HepG2 (cell line): ENCODE data around the gene TREH. TPM values are rescaled to one million over a fixed set of nuclear protein-coding genes. Genes with fewer than 3 reads are reported as not detected.

Source experiments
- ATAC-seq: fragments of 200-7000 bp; cut with Tn5 transposase; 3 replicates; pipeline ENCODE4 v1.9.1; 2020; ENCODE audit warnings: mild to moderate bottlenecking, moderate library complexity
- BruUV-seq: library from RNA; stranded (reverse); fragments of 400-500 nt; replicated peaks from 2 replicates; lab custom pipeline; 2021; lab: Mats Ljungman, UMichigan
- CTCF ChIA-PET: fragments of 300-600 bp; formaldehyde crosslinking; extraction: SDS; loops from one replicate; lab custom pipeline; 2021; ENCODE audit warnings: low total read pairs, inconsistent platforms, low intra/inter-chr PET ratio; lab: Yijun Ruan, JAX
- POLR2A ChIA-PET: fragments of 350-600 bp; sonication (Branson Sonifier 250); formaldehyde crosslinking; loops from one replicate; lab custom pipeline; 2020; ENCODE audit warnings: antibody characterized with exemption, inconsistent platforms; lab: Yijun Ruan, JAX
- DNase-seq: peaks from one replicate; pipeline ENCODE4 v3.0.0-alpha.2; 2015; ENCODE audit warnings: low spot score
- FAIRE-seq: peaks from 3 replicates; lab custom pipeline; 2011; peaks lifted over from hg19 to GRCh38; lab: Jason Lieb, UNC
- H2AFZ ChIP-seq: one replicate; pipeline ENCODE4 v1.6.1; 2011; ENCODE audit warnings: low read length, inconsistent platforms
- H3K27ac ChIP-seq: fragments of 300-600 bp; 3 replicates; pipeline ENCODE4 v1.8.0; 2011; ENCODE audit warnings: mixed run types, mild to moderate bottlenecking, mixed read lengths, low read length, inconsistent platforms; ENCODE audit not compliant: insufficient read depth; ENCODE audit errors: extremely low read length
- H3K27me3 ChIP-seq, 2 experiments: fragments of 200-600 bp in 1 of 2; 2 replicates in 1 of 2; 3 replicates in 1 of 2; pipeline versions ENCODE4 v1.6.0 to v1.8.0; 2011; ENCODE audit warnings: low read length in 2 of 2, mild to moderate bottlenecking in 2 of 2, moderate library complexity in 2 of 2, inconsistent platforms in 1 of 2; ENCODE audit not compliant: insufficient read depth in 2 of 2, control insufficient read depth in 1 of 2
- H3K36me3 ChIP-seq, 2 experiments: fragments of 200-600 bp in 1 of 2; replicated peaks in 1 of 2; 2 replicates in 1 of 2; 3 replicates in 1 of 2; pipeline versions ENCODE4 v1.5.1 to v1.8.0; 2011; ENCODE audit warnings: low read length in 2 of 2, inconsistent platforms in 1 of 2; ENCODE audit not compliant: insufficient read depth in 2 of 2, control insufficient read depth in 1 of 2
- H3K4me1 ChIP-seq: 2 replicates; pipeline ENCODE4 v1.5.1; 2012; ENCODE audit warnings: low read length, inconsistent platforms; ENCODE audit not compliant: insufficient read depth
- H3K4me2 ChIP-seq: 2 replicates; pipeline ENCODE4 v1.6.0; 2011; ENCODE audit warnings: low read depth, low read length, inconsistent platforms
- H3K4me3 ChIP-seq, 3 experiments: fragments of 200-600 bp in 1 of 3; sonication (generic), shearing (Covaris generic) in 1 of 3; replicated peaks in 1 of 3; 2 replicates each; pipeline ENCODE4 v1.5.1; 2011 to 2016; ENCODE audit warnings: low read length in 3 of 3, inconsistent platforms in 2 of 3, low read depth in 2 of 3, mild to moderate bottlenecking in 2 of 3, control low read depth in 1 of 3, mixed read lengths in 1 of 3; ENCODE audit not compliant: insufficient read depth in 1 of 3
- H3K79me2 ChIP-seq: one replicate; pipeline ENCODE4 v1.6.1; 2011; ENCODE audit warnings: low read length, inconsistent platforms; ENCODE audit not compliant: insufficient read depth
- H3K9ac ChIP-seq: 2 replicates; pipeline ENCODE4 v1.6.0; 2011; ENCODE audit warnings: mild to moderate bottlenecking, low read depth, low read length, inconsistent platforms; ENCODE audit not compliant: insufficient read depth
- H3K9me3 ChIP-seq: 2 replicates; pipeline ENCODE4 v1.5.1; 2012; ENCODE audit warnings: mild to moderate bottlenecking, low read length
- H4K20me1 ChIP-seq: 2 replicates; pipeline ENCODE4 v1.6.0; 2011; ENCODE audit warnings: inconsistent platforms, mild to moderate bottlenecking, low read length, moderate library complexity; ENCODE audit not compliant: insufficient read depth
- DMAP1 ChIP-seq: IDR thresholded peaks from 2 replicates; pipeline ENCODE4 v1.6.1; 2016
- FOXM1 ChIP-seq: sonication (generic); formaldehyde crosslinking; IDR thresholded peaks from 2 replicates; pipeline ENCODE4 v1.5.0; 2020; ENCODE audit warnings: missing genetic modification reagents
- HOXA9 ChIP-seq: sonication (generic); formaldehyde crosslinking; IDR thresholded peaks from 2 replicates; pipeline ENCODE4 v1.8.1; 2022; ENCODE audit warnings: missing genetic modification reagents, mild to moderate bottlenecking, moderate library complexity, borderline replicate concordance
- SIX4 ChIP-seq: sonication (generic); formaldehyde crosslinking; IDR thresholded peaks from 2 replicates; pipeline ENCODE4 v1.4.0; 2020; ENCODE audit warnings: missing genetic modification reagents
- SMARCC2 ChIP-seq: fragments of 450-650 bp; IDR thresholded peaks from 2 replicates; pipeline ENCODE4 v1.6.1; 2017; ENCODE audit warnings: antibody characterized with exemption, mild to moderate bottlenecking
- SP1 ChIP-seq, 2 experiments: fragments of 450-650 bp in 1 of 2; sonication (generic) in 1 of 2; formaldehyde crosslinking in 1 of 2; IDR thresholded peaks; 2 replicates each; pipeline versions ENCODE4 v1.4.0 to v1.6.1; 2016 to 2020; ENCODE audit warnings: missing genetic modification reagents in 1 of 2
- SRY ChIP-seq: sonication (generic); formaldehyde crosslinking; IDR thresholded peaks from 2 replicates; pipeline ENCODE4 v1.8.0; 2022; ENCODE audit warnings: mild to moderate bottlenecking, missing genetic modification reagents
- ZFP37 ChIP-seq: sonication (generic); formaldehyde crosslinking; IDR thresholded peaks from 2 replicates; pipeline ENCODE4 v1.4.0; 2020; ENCODE audit warnings: missing genetic modification reagents, borderline replicate concordance
- ZNF138 ChIP-seq: sonication (generic); formaldehyde crosslinking; IDR thresholded peaks from 2 replicates; pipeline ENCODE4 v1.5.0; 2020; ENCODE audit warnings: mild to moderate bottlenecking, low read depth, missing genetic modification reagents
- ZNF143 ChIP-seq: sonication (generic); formaldehyde crosslinking; IDR thresholded peaks from 2 replicates; pipeline ENCODE4 v1.4.0; 2020; ENCODE audit warnings: missing genetic modification reagents
- ZNF619 ChIP-seq: sonication (generic); formaldehyde crosslinking; IDR thresholded peaks from 2 replicates; pipeline ENCODE4 v1.4.0; 2020; ENCODE audit warnings: mild to moderate bottlenecking, missing genetic modification reagents
- WGBS: methylation state at CpG from one replicate; pipeline ENCODE4 v1.1.6; 2017; ENCODE audit warnings: low lambda C conversion rate; 5-methylcytosine and 5-hydroxymethylcytosine counted together
- in situ Hi-C: cut with HindIII; loops from 2 replicates; pipeline ENCODE4 v1.10.0; 2017; ENCODE audit warnings: low pct_unique_long_range_greater_than_20kb; ENCODE audit not compliant: extremely low pct_ligation_motif_present
- intact Hi-C: fragments of 100-400 bp; cut with micrococcal nuclease; formaldehyde crosslinking; loops from one replicate; pipeline ENCODE4 v1.10.0; 2022; ENCODE audit not compliant: unreplicated experiment
- polyA plus RNA-seq, 8 experiments: library from polyadenylated mRNA; depleted of rRNA in 3 of 8; stranded (reverse) in 7 of 8; unstranded in 1 of 8; fragments of >200 nt; fragmentation: Illumina TruSeq in 4 of 8; extraction: Trizol in 4 of 8; gene quantifications; 2 replicates each; pipeline versions ENCODE4 v1.2.1 to v1.2.3, GENCODE V29; 2011 to 2016; ENCODE audit warnings: low read depth in 4 of 8, missing spikeins in 1 of 8, mixed read lengths in 1 of 8; ENCODE audit not compliant: insufficient read depth in 1 of 8
- total RNA-seq, 5 experiments: library from RNA; depleted of rRNA; stranded (reverse); fragments of >200 nt; fragmentation: Illumina TruSeq; extraction: Trizol; gene quantifications; 2 replicates each; pipeline ENCODE4 v1.2.3, GENCODE V29; 2016; ENCODE audit warnings: low read depth in 1 of 5
- TF ChIP-seq, protein P1 (sequence below): sonication (generic); formaldehyde crosslinking; IDR thresholded peaks from 2 replicates; pipeline ENCODE4 v1.4.0; 2020; ENCODE audit warnings: missing genetic modification reagents, borderline replicate concordance
- TF ChIP-seq, protein P2 (sequence below): sonication (generic); formaldehyde crosslinking; IDR thresholded peaks from 2 replicates; pipeline ENCODE4 v1.8.0; 2022; ENCODE audit warnings: mild to moderate bottlenecking, missing genetic modification reagents; ENCODE audit not compliant: insufficient replicate concordance

TREH gene
- total and polyA plus RNA-seq, 2 of the 13 experiments (the other 11 are each of a cell fraction or from before 2014, with no cell fraction given), result 0.53 to 0.86 TPM

DNA sequence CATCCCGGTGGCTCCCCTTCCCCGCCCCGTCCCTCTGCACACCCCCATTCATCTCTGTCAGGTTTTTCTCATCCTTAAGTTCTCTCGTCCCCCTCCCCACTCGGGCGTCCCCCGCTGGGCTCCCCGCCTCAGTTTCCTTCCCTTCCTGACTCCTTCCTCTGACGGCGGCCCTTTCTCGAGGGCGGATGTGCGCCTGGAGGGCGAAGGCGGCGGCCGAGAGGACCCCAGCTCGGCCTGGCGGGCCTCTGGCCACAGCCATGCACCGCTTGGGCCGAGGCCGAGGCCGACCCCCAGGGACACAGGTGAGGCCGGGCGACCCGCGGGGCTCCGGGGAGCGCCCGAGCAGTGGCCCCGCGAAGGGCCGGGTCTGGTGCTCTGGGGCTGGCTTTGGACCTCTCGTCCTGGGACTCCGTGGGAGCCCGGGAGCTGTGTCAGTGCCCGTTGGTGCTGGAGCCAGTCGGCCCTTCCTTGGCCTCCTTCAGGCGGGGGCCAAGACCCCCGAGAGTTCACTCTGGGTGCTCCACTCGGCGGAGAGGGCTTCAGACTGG is 69.2 kb downstream of the TREH start:
- no TSS peak for BruUV-seq
- no peaks in the 10 kb centered on the region for H3K79me2 ChIP-seq

More for the DNA sequence above, 69.2 kb downstream of the TREH start:
- ATAC-seq (no peak), DNase-seq (no peak), FAIRE-seq (no peak)
- in situ Hi-C loops, result no loop called here
- Histone ChIP-seq H3K9me3 (no peaks in the 10 kb centered on the region), H3K4me3 (no peak overlapping the region), H3K27me3 (peaks cover 0 to 6% of the 10 kb centered on the region in 2 experiments; a peak in 1 of 5 replicates), H3K27ac (no peak overlapping the region), H2AFZ (no peak overlapping the region), H4K20me1 (no peaks in the 10 kb centered on the region), H3K4me1 (peaks cover 38% of the 10 kb centered on the region), H3K4me2 (no peak overlapping the region), H3K36me3 (peaks cover 0 to 1% of the 10 kb centered on the region in 2 experiments; a peak in 1 of 5 replicates), H3K9ac (no peak overlapping the region)
- 87% methylated on average over 20 of the region's 42 CpGs for WGBS
- intact Hi-C loops, result no loop called here
- ChIA-PET POLR2A (interaction anchor here (1.5 kb wide), 1 partner anchor 11 kb away, joined by 6 read pairs; no protein-coding TSS in a partner anchor), CTCF (interaction anchor here (0.7 kb wide), 1 partner anchor 15 kb away, joined by 3 read pairs; no protein-coding TSS in a partner anchor)
- no peak for TF ChIP-seq SP1 (IDR thresholded peaks at IDR 0.05)
- TF ChIP-seq SP1 (CRISPR knock-in tag; IDR thresholded peaks at IDR 0.05), result no peak
- no peak for TF ChIP-seq DMAP1 (CRISPR knock-in tag)
- TF ChIP-seq ZFP37 (CRISPR knock-in tag), result no peak
- no peak for TF ChIP-seq ZNF143 (CRISPR knock-in tag)
- TF ChIP-seq HOXA9, result no peak
- no peak for TF ChIP-seq ZNF138 (CRISPR knock-in tag)
- no peak for TF ChIP-seq FOXM1
- TF ChIP-seq ZNF619 (CRISPR knock-in tag), result no peak
- TF ChIP-seq SMARCC2, result no peak
- no peak for TF ChIP-seq SIX4 (CRISPR knock-in tag)
- TF ChIP-seq, protein P1, sequence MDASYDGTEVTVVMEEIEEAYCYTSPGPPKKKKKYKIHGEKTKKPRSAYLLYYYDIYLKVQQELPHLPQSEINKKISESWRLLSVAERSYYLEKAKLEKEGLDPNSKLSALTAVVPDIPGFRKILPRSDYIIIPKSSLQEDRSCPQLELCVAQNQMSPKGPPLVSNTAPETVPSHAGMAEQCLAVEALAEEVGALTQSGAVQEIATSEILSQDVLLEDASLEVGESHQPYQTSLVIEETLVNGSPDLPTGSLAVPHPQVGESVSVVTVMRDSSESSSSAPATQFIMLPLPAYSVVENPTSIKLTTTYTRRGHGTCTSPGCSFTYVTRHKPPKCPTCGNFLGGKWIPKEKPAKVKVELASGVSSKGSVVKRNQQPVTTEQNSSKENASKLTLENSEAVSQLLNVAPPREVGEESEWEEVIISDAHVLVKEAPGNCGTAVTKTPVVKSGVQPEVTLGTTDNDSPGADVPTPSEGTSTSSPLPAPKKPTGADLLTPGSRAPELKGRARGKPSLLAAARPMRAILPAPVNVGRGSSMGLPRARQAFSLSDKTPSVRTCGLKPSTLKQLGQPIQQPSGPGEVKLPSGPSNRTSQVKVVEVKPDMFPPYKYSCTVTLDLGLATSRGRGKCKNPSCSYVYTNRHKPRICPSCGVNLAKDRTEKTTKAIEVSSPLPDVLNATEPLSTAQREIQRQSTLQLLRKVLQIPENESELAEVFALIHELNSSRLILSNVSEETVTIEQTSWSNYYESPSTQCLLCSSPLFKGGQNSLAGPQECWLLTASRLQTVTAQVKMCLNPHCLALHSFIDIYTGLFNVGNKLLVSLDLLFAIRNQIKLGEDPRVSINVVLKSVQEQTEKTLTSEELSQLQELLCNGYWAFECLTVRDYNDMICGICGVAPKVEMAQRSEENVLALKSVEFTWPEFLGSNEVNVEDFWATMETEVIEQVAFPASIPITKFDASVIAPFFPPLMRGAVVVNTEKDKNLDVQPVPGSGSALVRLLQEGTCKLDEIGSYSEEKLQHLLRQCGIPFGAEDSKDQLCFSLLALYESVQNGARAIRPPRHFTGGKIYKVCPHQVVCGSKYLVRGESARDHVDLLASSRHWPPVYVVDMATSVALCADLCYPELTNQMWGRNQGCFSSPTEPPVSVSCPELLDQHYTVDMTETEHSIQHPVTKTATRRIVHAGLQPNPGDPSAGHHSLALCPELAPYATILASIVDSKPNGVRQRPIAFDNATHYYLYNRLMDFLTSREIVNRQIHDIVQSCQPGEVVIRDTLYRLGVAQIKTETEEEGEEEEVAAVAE (CRISPR knock-in tag), result no peak
- no peak for TF ChIP-seq SRY (CRISPR knock-in tag)
- TF ChIP-seq, protein P2, sequence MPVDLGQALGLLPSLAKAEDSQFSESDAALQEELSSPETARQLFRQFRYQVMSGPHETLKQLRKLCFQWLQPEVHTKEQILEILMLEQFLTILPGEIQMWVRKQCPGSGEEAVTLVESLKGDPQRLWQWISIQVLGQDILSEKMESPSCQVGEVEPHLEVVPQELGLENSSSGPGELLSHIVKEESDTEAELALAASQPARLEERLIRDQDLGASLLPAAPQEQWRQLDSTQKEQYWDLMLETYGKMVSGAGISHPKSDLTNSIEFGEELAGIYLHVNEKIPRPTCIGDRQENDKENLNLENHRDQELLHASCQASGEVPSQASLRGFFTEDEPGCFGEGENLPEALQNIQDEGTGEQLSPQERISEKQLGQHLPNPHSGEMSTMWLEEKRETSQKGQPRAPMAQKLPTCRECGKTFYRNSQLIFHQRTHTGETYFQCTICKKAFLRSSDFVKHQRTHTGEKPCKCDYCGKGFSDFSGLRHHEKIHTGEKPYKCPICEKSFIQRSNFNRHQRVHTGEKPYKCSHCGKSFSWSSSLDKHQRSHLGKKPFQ (CRISPR knock-in tag), result no peak
